Stimulated activated CD4-positive, alpha-beta T cell treated with anti-CD3 and anti-CD28 coated beads, Interleukin-12 subunit alpha, Interleukin-12 subunit beta, amount 100 ng/mL, for 4 hours (primary cell): ENCODE measurements around the gene KRTAP5-2.
"Not testable (repeated sequence)": the region's sequence is repeated elsewhere in the genome, so short reads cannot be mapped to it uniquely, and the experiment has no call there.

Source experiments
- DNase-seq: peaks from one replicate; pipeline ENCODE4 v3.0.0-alpha.2; 2020

Gene KRTAP5-2, protein sequence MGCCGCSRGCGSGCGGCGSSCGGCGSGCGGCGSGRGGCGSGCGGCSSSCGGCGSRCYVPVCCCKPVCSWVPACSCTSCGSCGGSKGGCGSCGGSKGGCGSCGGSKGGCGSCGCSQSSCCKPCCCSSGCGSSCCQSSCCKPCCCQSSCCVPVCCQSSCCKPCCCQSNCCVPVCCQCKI

DNA sequence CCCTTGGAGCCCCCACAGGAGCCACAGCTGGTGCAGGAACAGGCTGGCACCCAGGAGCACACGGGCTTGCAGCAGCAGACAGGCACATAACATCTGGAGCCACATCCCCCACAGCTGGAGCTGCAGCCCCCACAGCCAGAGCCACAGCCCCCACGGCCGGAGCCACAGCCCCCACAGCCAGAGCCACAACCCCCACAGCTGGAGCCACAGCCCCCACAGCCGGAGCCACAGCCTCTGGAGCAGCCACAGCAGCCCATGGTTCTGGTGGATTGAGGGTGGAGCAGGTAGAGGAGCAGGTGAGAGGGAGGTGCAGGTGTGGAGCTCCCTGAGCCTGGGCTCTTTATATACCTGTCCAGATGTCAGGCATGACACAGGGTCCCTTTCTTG lies at the start of gene KRTAP5-2:
KRTAP5-2 (minus strand) TSS at position 301 of the 387 bp plus-strand sequence; CDS start at position 257, 44 bp downstream.
- no peak for DNase-seq

DNA sequence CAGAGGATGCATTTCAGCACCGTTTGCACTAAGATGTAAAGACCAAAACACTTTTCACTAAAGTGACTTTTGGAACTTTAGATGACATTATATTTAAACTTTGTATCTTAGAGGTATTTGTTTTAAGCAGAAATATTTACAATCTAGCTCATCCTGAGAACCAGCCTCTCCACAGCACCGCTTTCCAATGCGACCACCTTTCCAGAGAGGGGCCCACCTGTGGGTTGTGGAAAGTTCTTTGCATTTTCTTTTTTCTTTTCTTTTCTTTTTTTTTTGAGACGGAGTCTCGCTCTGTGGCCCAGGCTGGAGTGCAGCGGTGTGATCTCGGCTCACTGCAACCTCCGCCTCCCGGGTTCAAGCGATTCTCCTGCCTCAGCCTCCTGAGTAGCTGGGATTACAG lies 48.4 kb upstream of the KRTAP5-2 start:
- DNase-seq, result not testable (repeated sequence)

DNA sequence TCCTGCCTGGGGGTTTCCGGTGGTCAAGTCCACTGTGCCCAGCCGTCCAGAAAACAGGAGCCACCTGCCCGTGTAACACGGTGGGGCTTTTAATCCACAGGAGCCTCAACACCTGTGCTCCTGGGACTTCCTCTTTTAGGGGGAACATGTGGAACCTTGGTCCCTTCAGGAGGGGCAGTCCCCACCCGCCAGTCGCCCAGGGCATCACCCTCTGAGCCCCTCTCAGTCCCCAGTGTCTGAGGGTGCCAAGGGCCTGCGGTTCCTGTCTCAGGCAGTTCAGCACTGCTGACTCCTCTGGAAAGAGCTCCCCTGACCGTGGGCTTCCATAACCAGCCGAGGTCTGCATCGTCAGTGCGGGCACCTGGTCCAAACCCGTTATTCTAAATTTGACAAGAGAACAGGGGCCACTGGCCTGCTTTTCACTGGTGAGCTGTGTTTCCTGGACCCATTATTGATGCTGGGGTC lies 47.3 kb upstream of the KRTAP5-2 start:
- no peak for DNase-seq

DNA sequence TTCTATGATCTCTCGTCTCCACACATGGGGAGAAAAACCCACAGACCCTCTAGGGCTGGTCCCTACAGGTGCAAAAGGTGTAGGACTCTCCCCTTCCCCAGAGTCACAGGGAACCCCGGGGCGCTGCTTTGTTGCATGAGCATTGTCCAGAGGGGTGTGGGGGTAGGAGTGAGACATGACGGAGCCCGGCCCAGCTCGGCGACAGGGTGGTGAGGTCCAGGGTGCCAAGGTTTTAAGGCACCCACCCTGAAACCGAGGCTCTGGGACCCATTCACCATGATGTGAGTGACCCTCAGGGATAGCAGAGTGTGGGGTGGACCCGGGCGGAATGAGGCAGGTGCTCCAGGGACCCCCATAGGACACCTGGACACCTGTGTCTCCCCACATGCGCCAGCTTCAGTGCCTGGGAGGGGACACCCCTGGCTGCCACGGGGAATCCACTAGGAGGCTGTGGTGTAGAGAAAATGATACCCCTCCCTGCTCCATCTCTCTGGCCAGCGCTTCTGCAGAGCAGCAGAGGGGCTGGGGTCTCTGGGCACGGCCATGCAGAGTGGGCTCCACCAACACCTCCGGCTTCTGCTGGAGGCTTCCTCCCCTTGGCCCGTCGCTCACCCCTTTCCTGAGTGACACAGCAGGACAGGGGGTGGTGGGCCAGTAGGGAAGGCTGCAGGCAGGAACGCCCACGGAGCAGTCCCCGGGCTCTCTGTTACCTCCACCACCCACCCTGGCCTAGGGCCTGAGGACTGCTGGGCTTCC lies 46.7 kb upstream of the KRTAP5-2 start:
- DNase-seq, result no peak

DNA sequence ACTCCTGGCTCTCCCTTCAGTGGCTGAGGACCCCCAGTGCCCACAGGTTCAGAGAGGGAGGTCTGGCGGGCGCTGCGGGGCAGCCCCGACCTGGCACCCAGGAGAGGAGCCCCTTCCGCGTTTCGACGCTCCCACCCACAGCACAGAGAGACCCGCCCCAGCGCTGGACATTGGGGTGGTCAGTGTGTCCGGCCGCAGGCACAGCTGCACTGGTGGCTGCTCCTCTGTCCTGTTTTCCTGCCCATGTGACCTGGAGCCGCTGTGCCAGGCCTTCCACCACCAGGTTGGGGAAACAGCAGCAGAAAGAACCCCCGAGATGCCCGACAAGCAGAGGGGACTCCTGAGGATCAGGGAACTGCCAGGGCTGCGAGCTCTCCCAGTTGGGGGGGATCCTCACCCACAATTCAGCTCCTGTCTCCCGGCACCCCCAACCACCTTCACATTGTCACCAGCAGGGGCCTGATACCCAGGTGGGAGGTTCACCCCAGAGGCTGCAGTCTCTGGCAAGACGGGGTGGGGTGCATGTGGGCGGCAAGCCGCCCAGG lies 45.1 kb upstream of the KRTAP5-2 start:
- DNase-seq, result no peak

DNA sequence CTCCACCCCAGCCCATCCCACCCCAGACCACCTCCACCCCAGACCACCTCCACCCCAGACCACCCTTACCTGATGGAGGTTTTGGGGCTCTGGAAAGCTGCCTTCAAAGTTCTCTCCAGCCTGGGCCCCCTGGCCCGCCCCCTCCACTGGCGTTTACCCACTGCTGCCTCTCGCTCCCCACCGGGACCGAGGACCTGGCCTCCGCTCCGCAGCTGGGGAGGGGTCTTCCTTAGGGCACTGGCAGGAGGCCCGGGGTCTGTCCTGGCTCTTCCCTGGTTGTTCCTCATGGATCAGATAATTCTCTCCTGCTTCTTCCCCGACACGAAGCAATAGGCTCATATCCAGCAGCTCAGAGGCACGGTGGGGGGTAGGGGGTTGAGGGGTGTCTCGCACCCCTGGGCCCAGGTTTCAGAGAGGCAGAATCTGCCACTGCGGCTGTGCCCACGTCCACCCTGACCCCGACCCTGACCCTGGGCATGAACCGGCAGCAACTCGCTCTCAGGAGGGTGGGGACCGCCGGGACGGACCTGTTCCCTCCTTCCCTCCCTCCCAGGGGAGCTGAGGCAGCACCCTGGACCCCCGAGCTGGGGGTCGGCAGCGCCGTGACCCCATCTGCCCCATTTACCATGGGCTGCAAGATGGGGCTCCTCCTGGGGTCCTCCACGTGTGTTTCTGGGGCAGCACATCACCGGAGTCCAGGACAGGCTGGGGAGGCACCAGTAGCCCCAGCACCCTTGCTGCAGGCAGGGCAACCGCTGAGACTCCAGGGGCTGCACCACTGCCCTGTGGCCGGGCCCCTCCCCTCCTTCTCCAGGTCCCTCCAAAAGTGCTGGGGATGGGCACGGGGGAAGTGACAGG lies 44.4 kb upstream of the KRTAP5-2 start:
- DNase-seq, result no peak

DNA sequence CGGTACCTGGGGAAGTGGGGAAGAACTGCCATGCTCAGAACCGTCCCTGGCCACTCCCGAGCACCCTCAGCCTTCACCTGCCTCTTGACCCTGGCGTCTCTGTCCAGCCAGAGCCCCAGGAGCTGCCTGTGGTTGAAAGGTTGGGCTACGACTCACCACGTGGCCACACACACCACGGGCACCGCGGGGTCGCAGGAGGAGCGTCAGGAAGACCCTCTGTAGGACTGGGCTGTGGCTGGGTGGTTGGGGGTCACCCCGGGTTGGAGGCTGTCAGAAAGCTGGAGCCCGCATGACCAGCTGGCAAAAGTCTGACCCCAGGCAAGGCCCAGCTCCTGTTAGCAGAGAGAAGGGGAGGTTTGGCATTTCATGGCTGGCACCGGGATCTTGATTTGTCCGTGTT lies 43.0 kb upstream of the KRTAP5-2 start:
- no peak for DNase-seq

DNA sequence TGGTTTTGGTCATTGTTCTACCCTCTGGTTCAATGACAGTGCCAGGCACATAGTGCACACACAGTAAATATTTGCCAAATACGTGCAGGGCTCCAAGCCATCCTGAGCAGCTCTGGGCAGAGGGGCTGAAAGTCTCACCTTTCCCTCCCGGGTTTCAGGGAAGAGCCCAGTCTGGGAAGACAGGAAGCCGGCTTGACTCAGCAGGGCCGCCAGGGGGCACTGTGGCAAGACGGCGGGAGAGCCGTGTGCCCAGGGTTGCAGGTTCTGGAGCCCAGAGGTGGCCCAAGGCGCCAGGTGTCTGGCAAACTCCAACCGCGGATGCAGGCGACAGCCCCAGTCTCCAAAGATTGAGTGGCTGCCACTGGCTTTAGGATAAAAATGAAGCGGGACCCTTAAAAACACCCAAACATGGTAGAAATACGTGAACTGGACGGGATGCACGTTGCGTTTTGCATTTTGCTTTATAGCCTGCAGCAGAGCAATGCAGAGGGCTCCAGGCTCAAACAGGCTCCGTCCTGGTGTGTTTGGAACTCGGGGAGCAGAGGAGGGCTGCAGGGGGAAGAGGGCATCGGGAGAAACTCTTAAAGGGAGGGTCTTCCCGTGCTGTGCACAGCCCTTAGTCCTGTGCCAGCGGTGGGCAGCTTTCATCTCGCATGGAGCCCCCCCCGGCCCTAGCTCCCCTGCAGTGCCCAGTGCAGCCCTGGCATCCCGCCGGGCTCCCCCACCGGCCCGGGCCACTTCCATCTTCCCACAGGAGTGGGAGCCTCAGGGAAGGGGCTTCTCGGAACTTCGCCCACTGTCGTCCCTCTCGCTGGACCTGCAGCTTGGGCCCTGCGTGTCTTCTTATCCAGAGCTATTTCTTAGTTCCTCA lies 42.2 kb upstream of the KRTAP5-2 start:
- peak; percentile 34 for DNase-seq

DNA sequence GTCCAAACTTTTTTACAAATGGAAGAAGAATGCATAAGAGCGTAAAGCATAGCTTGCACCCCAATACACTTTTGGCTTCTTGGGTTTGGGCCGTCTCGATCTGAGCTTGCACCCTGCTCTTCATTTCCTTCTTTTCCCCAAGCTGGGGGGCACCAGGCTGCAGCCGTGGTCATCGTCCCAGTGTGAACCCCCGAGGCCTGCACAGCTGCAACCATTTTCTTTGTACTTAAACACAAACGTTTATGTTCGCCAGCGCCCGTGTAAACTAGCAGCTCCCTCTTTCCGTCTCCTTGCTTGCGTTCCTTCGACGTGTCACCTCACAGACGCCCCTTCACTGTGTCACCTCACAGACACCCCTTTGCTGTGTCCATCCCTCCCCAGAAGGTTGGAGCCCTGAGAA lies 41.6 kb upstream of the KRTAP5-2 start:
- DNase-seq, result no peak

DNA sequence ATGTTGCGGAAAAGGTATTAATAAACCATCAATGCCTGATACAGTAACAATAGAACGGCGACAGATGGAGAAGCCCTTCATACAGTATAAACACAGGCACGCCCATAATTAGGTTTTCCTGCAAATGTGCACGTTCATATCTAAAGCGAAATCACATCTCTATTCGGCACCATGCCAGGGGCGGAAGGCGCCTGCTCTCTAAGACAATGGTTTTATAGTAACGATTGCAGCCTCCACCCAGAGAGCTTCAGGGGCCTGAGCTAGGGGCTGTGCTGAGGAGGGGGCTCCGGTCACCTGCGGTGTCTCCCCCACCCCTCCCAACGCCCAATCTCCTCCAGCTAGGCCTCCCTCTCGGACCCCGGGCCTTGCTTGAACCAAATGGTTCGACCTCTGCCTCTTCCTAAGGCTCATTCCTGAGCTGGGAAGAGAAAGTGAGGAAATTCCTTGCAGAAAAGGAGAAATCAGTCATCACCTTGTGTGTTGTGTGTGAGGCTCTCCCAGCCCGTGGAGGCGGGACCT lies 41.1 kb upstream of the KRTAP5-2 start:
- DNase-seq, result no peak

DNA sequence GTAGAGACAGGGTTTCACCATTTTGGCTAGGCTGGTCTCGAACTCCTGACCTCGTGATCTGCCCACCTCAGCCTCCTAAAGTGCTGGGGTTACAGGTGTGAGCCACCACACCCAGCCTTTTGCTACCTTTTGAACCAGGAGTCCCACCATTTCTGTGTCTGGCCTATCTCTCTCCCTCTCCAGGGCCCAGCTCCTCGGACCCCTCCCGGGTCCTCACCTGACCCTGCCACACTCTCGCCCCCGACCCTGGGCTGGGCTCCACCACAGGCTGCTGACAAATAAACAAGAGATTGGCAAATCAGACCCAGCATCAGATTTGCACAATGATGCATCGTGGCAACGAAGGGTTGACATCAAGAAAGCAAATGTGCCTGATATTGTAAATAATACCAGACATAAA lies 40.2 kb upstream of the KRTAP5-2 start:
- no peak for DNase-seq

DNA sequence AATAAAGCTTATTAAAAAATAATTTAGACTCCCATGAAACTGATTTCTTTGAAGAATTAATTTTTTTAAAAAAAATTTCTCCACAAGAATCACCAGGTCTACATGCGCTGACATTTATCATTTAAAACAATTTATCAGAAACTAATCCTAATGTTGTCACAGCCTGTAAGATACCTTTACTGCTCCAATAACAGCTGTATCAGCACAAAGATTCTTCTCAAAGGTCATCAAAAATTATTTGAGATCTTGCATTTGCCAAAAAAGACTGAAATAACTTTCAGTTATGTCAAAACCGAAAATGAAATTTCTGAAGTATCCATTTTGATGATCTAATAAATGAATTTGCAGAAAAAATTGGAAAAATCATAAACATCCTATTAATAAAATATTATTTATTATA lies 39.5 kb upstream of the KRTAP5-2 start:
- no peak for DNase-seq

DNA sequence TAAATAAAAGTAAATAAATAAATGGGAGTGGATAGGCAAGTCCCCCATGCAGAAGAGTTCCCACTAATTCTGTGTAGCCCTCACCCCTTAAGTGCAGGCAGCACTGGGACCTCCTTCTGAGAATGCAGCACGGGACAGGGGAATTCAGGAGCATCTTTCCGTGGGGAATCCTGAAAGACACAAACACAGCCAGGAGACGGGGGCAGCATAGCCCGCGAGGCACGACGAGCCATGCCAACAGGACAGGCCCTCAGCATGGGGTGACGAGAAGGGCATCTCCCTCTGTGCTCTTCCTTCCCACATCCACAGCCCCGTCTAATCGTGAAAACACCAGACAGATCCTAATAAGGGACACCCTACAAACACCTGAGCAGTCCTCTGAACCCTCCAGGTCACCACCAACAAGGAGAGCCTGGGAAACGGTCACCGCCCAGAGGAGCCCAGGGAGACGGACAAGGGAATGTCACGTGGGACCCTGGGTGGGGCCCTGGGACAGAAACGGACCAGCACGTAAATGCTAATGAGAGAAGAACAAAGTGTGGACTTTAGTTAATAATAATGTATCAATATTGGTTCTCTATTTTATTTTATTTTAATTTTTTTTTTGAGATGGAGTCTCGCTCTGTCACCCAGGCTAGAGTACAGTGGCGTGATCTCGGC lies 38.3 kb upstream of the KRTAP5-2 start:
- no peak for DNase-seq

DNA sequence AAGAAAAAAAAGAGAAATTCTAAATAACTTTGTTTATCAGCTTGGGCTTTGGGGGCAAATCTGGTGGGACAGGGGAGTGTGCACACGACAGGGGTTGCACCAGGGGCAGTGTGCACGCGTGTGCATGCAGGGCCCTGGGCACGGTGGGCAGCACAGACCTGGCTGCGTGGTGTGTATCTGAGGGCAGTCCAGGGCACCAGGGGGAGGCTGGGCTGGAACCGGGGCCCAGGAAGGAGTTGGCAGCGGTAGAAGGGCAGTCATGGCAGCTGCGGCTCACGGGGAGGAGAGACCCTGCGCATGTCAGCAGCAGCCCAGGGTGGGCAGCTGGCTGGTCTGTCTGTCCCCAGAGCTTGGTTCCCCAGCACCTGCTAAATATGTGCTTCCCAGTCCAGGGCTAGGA lies 35.8 kb upstream of the KRTAP5-2 start:
- no peak for DNase-seq

DNA sequence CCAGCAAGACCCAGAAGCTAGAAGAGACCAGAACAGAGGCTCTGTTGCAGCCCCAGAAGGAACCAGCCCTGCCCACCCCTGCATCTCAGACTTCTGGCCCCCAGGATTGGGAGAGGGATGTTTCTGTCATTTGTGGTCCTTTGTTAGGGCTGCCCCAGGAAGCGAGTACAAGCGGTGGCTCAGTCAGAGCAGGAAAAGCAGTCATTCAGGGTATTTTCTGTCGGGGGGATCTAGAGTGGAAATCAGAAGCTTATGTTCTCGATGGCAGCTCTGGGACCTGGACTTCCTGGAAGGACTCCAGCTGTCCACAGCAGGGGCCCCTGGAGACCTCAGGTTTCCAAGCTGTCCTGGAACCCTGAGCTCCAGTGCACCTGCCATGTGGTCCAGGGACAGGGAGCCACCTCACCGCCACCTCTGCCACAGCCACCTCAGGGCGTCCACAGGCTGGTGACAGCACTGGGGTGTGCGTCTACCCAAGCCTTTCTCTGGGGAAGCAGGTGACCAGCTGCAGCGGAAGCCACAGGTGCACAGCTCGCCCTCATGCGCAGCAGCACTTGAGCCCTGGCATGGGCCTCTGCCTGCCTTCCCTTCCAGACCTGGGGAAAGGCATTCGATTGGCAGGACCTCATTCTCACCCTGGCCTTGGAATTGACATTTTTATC lies 34.1 kb upstream of the KRTAP5-2 start:
- DNase-seq, result no peak

DNA sequence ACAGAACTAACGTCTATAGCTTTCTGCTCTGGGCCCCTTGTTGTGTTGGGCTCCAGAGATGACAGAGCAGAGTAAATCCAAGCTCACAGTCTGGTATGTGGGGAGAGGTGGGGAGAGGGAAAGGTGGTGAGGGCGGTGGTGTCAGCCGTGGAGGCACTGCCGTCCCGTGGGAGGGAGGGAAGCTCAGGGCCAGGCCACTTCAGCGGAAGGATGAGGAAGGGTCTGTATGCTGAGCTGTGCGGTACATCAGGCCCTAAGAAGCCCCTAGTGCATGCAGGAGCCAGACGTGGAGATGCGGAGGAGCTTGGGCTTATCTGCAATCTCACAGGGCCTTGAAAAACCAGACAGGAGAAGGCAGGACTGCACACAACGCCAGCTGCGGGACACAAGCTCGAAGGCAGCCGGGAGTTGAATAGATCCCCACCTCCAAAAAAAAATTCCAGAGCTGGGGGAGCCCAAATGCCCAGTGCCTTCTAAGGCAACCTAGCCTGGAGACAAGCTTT lies 33.0 kb upstream of the KRTAP5-2 start:
- DNase-seq, result no peak

DNA sequence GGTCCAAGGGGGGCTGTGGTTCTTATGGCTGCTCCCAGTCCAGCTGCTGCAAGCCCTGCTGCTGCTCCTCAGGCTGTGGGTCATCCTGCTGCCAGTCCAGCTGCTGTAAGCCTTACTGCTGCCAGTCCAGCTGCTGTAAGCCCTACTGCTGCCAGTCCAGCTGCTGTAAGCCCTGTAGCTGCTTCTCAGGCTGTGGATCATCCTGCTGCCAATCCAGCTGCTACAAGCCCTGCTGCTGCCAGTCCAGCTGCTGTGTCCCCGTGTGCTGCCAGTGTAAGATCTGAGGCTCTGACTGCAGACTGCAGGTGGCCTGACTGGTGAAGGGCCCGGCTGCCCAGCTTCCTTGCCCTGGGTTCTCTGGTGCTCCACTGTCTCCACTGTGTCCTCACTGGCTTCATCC lies 32.2 kb upstream of the KRTAP5-2 start:
- DNase-seq, result no peak

DNA sequence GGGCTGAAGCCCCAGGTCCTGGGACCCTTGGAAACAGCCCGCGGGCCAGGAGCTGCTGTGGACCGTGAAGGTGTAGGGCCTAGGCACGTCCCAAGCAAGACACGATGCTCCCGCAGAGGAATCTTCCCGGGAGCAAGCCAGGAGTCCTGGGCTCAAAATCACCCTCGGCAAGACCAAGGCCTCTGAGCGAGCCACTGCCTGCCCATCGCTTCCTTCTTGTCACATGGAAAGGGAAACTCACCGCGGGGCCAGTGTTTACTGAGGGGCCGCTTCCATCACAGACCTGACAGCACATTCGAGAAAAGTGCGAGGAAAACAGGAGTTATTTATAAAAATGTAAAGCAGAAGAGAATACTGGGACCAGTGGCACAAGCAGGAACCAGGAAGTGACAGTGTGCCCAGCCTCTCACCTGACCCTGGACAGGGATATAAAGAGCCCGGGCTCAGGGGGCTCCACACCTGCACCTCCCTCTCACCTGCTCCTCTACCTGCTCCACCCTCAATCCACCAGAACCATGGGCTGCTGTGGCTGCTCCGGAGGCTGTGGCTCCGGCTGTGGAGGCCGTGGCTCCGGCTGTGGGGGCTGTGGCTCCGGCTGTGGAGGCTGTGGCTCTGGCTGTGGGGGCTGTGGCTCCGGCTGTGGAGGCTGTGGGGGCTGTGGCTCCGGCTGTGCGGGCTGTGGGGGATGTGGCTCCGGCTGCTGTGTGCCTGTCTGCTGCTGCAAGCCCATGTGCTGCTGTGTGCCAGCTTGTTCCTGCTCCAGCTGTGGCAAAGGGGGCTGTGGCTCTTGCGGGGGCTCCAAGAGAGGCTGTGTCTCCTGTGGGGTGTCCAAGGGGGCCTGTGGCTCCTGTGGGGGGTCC lies 31.5 kb upstream of the KRTAP5-2 start, which contains the start of gene KRTAP5-5:
KRTAP5-5 (plus strand) TSS at position 450 of the 860 bp plus-strand sequence; CDS start at position 516, 66 bp downstream.
- no peak for DNase-seq

DNA sequence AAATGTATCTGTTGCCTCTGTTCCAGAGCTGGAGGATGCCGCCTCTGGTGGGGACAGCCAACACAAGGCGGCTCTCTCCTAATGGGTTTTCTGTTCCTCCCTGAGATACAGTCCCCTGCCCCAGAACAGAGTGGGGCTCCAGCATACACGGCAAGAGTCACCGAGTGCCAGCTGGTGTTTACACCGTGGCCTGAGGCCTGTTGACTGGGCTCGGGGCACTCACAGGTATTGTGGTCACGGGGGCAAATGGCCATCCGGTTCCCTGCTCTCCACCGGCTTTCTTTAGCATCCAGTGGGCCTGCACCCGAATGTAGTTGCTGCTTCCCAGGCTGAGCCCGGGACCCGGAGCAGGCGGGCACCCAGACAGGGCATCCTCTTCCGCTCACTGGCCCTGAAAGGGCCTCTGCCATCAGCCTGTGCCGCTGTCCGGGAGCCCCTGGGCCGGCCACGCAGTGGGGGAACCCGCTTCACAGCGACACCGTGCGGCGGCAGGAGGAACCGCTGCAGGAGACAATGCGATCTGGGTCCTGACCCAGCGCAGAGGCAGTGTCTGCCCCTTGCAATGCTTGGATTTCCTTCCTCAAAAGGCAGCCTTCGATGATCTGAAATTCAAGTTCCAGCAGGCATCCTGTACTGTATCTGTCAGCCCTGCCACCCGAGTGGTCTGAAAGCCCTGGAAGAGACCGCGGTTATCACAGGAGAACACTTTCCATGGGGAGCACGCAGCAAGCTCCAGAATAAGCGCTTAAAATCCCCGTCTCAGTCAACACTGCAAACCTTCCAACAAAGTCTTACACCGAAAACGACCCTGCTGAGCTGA lies 30.6 kb upstream of the KRTAP5-2 start:
- peak; percentile 62 for DNase-seq
